Muscle layer of duodenum (tissue), 2 donors: Measurements from ENCODE around the gene LRRTM1.

Source experiments
- H3K27ac ChIP-seq: one replicate; pipeline ENCODE4 v1.7.0; 2013; ENCODE audit warnings: mild to moderate bottlenecking, low read length
- H3K27me3 ChIP-seq: one replicate; pipeline ENCODE4 v1.7.0; 2013; ENCODE audit warnings: low read depth, mild to moderate bottlenecking, control low read depth, low read length
- H3K36me3 ChIP-seq, 2 donors: one replicate each; pipeline ENCODE4 v1.7.0; 2013; ENCODE audit warnings: low read length in 2 of 2, control low read depth in 1 of 2, mild to moderate bottlenecking in 1 of 2; ENCODE audit not compliant: insufficient read depth in 2 of 2, control insufficient read depth in 1 of 2
- H3K4me1 ChIP-seq, 2 donors: one replicate each; pipeline ENCODE4 v1.7.0; 2013; ENCODE audit warnings: low read length in 2 of 2, mild to moderate bottlenecking in 2 of 2, control low read depth in 1 of 2, moderate library complexity in 1 of 2; ENCODE audit not compliant: insufficient read depth in 2 of 2, control insufficient read depth in 1 of 2
- H3K4me3 ChIP-seq, 2 donors: one replicate each; pipeline ENCODE4 v1.7.0; 2013; ENCODE audit warnings: low read length in 2 of 2, low read depth in 1 of 2, mild to moderate bottlenecking in 1 of 2
- H3K9me3 ChIP-seq, 2 donors: one replicate each; pipeline ENCODE4 v1.7.0; 2013; ENCODE audit warnings: low read length in 2 of 2, control low read depth in 1 of 2, mild to moderate bottlenecking in 1 of 2; ENCODE audit not compliant: control insufficient read depth in 1 of 2
- donor health status: healthy.

Gene LRRTM1

GRCh38 chr2:80266231-80266630, 38.3 kb downstream of the LRRTM1 start:
- H3K36me3 ChIP-seq: no peaks in the 10 kb centered on the region
- H3K9me3 ChIP-seq: no peaks in the 10 kb centered on the region
- no peaks in the 10 kb centered on the region for H3K4me1 ChIP-seq
- H3K27ac ChIP-seq: no peak overlapping the region
- H3K4me3 ChIP-seq: no peak overlapping the region
- H3K27me3 ChIP-seq: no peaks in the 10 kb centered on the region

GRCh38 chr2:80259292-80259691, 45.3 kb downstream of the LRRTM1 start:
- Histone ChIP-seq H3K36me3 (no peaks in the 10 kb centered on the region), H3K9me3 (no peaks in the 10 kb centered on the region), H3K4me3 (no peak overlapping the region), H3K27ac (no peak overlapping the region), H3K4me1 (no peaks in the 10 kb centered on the region), H3K27me3 (no peaks in the 10 kb centered on the region)

GRCh38 chr2:80258793-80259192, 45.8 kb downstream of the LRRTM1 start:
- Histone ChIP-seq H3K36me3 (no peaks in the 10 kb centered on the region), H3K9me3 (no peaks in the 10 kb centered on the region), H3K27me3 (no peaks in the 10 kb centered on the region), H3K4me3 (no peak overlapping the region), H3K27ac (no peak overlapping the region), H3K4me1 (no peaks in the 10 kb centered on the region)

- Histone ChIP-seq H3K36me3 (no peaks in the 10 kb centered on the region), H3K27me3 (no peaks in the 10 kb centered on the region), H3K27ac (no peak overlapping the region), H3K4me1 (no peaks in the 10 kb centered on the region), H3K9me3 (no peaks in the 10 kb centered on the region), H3K4me3 (no peak overlapping the region)
Measured at GRCh38 chr2:80258341-80258740, 46.2 kb downstream of the LRRTM1 start.

- Histone ChIP-seq H3K27ac (no peak overlapping the region), H3K4me1 (no peaks in the 10 kb centered on the region), H3K4me3 (no peak overlapping the region), H3K9me3 (no peaks in the 10 kb centered on the region), H3K27me3 (no peaks in the 10 kb centered on the region), H3K36me3 (no peaks in the 10 kb centered on the region)
Measured at GRCh38 chr2:80257450-80257849, 47.1 kb downstream of the LRRTM1 start.

GRCh38 chr2:80256782-80257167, 47.8 kb downstream of the LRRTM1 start:
- H3K27ac ChIP-seq: no peak overlapping the region
- no peaks in the 10 kb centered on the region for H3K9me3 ChIP-seq
- H3K4me1 ChIP-seq: no peaks in the 10 kb centered on the region
- H3K36me3 ChIP-seq: no peaks in the 10 kb centered on the region
- no peak overlapping the region for H3K4me3 ChIP-seq
- no peaks in the 10 kb centered on the region for H3K27me3 ChIP-seq

GRCh38 chr2:80255918-80256781, 48.4 kb downstream of the LRRTM1 start:
- Histone ChIP-seq H3K27ac (no peak overlapping the region), H3K4me1 (no peaks in the 10 kb centered on the region), H3K9me3 (no peaks in the 10 kb centered on the region), H3K4me3 (no peak overlapping the region), H3K27me3 (no peaks in the 10 kb centered on the region), H3K36me3 (no peaks in the 10 kb centered on the region)

GRCh38 chr2:80252294-80252986, 52.1 kb downstream of the LRRTM1 start:
- Histone ChIP-seq H3K9me3 (no peaks in the 10 kb centered on the region), H3K27me3 (no peaks in the 10 kb centered on the region), H3K4me1 (no peaks in the 10 kb centered on the region)

More at GRCh38 chr2:80252294-80252986, 52.1 kb downstream of the LRRTM1 start:
- no peak overlapping the region for H3K27ac ChIP-seq
- no peak overlapping the region for H3K4me3 ChIP-seq
- no peaks in the 10 kb centered on the region for H3K36me3 ChIP-seq
